Fibroblast of skin of left biceps (primary cell): ENCODE measurements around the gene L2HGDH.

Experiments
- DNase-seq, 2 experiments: peaks; one replicate each; pipeline ENCODE4 v3.0.0-alpha.2; 2013; ENCODE audit warnings: low read depth in 2 of 2

Gene L2HGDH

DNA sequence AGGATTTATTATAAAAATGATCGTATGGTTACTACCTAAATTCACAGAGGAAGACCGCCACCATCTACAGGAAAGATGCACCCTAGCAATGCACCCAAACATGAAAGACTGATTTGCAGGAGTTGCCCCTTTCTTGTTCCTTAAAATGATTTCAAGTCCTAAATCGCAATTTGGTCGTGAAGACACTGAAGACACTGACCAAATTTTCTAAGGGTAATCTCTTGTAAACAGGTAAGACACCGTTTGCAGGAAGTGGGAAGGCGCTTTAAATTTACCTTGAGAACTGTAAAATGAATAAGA, 81.7 kb downstream of the L2HGDH start:
- no peak for DNase-seq

GRCh38 chr14:50229681-50230080, 82.3 kb downstream of the L2HGDH start:
- DNase-seq: no peak

DNA sequence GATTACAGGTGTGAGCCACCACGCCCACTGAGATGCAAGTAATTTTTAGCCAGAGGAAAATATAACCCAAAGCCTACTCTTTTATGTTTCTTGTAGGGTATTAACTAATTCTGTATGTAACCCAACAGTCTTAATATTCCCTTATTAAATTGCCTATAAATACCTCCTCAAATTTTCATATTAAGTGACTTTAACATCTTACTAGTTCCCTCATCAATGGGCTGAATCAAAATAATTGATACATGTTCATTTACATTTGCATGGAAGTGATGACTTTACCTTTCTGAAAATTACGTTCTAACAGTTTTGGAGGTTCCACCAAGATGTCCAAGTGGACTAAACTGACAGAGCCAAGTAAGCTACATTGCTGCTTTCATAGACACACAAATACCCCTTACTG, 83.7 kb downstream of the L2HGDH start:
- no peak for DNase-seq

- no peak for DNase-seq
Observed at GRCh38 chr14:50225974-50226297, 86.1 kb downstream of the L2HGDH start.

GRCh38 chr14:50225067-50225973, 86.7 kb downstream of the L2HGDH start:
- DNase-seq: peak; percentile 65 to 74

DNA sequence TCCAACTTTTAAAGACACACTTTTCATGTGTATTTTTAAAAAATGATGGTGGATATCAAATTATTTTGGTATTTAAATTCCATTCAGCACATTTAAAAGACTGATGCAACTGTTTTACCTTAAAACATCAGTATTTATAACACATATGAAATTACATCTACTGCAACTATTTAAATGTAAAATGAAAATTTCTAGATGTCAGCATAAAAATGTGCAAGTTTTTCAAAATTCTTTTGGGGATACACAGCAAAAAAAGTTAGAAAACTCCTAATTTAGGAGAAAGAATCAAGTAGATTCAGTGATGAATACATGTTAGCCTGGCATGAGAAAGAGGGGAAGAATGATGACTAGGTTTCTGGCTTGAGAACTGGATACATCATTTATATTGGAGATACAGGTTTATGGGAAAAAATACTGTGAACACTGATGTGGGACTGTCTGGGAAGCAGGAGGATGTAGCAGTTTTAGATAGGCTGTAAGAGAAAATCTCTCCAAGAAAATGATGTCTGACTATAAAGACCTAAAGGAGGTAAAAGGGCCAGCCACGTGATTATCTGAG, 89.9 kb downstream of the L2HGDH start:
- DNase-seq: peak in 1 of 2 experiments; percentile 4

DNA sequence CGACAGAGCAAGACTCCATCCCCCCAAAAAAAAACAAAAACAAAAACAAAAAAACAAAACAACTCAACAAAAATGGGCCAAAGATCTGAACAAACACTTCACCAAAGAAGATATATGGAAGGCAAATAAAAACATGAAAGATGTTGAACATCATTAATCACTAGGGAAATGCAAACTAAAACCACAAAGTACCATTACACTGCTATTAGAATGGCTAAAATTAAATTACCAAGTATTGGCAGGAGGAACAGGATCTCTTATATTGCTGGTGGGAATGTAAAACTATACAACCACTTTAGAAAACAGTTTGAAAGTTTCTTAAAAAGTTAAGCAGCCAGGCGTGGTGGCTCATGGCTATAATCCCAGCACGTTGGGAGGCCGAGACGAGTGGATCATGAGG, 93.5 kb downstream of the L2HGDH start:
- no peak for DNase-seq

GRCh38 chr14:50215416-50215815, 96.6 kb downstream of the L2HGDH start:
- no peak for DNase-seq

DNA sequence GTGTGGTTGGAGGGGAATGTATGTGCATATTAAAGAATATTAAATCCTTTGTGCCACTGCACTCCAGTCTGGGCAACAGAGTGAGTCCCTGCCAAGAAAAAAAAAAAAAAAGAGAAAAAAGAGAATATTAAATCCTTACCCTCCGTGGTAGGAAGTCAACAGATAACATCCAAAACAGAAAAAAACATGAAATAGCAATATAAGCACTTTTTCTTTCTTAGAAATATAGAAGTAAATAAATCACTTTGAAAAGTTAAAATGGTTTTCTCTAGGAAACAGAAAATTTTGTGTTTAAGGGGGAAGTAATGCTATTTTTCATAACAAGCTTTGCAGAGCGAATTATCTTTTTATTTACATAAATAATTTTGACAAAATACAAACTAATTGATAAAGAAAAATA, 98.2 kb downstream of the L2HGDH start:
- no peak for DNase-seq

DNA sequence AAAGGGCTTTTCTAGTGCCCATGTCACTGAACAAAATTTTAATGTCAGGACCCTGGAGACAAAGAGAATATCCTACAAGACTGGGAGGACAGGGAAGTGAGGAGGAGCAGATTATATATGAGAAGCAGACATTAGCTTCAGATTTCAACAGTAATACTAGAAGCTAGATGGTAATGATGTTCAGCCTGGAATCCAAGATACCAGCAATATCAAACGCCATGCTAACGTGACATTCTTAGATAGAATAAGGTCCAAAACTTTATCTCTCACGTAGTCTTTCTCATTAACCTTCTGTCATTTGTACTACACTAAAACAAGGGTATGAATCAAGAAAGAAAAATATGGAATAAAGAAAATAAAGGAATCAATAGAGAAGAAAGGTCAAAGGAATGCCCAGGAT, 99.3 kb downstream of the L2HGDH start:
- DNase-seq: no peak

DNA sequence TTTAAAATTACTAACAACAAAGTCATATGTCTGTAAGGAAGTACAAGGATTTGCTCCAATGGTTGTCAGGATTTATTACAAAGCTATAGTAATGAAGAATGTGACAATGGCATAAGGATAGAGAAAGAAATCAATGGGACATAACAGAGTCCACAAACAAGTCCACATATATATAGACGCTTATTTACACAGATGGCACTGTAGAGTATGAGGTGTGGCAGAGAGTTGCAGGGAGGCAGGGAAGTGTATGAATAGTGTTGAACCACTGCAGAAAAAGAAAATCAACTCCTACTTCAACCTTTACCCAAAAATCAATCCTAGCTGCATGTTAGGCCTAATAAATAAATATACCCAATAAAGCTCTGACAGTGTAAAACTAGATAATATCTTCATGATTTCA, 102.0 kb downstream of the L2HGDH start:
- no peak for DNase-seq

GRCh38 chr14:50198499-50198898, 113.5 kb downstream of the L2HGDH start:
- no peak for DNase-seq

DNA sequence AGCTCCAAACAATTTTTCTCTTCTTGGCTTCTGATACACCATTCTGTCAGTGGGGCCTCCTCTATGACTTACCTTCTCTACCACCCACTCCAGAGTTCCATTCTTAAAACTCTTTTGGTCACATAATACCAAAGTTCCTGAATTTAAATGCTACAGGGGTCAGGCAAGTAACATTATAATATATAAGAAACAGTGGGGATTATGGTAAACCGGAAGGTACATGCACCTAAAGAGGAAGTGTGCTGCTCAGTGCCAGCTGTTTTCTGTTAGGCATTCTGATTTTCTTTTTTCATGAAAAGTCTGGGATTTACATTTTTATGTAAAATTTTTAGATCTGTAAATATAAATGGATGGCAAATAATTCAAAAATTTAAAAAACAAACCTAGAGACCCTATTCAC, 120.5 kb downstream of the L2HGDH start:
- DNase-seq: no peak
